WERI-Rb-1 (cell line): ENCODE data around the gene PTPRB.
A peak's percentile ranks its signal among the peaks of the same experiment; 100 is the strongest.

Experiments used
- DNase-seq: peaks from one replicate; pipeline ENCODE4 v3.0.0-alpha.2; 2020
- H3K27ac ChIP-seq: fragments of 250-450 bp; sonication (Bioruptor Pico); 2 replicates; pipeline ENCODE4 v1.5.1; 2020; ENCODE audit warnings: mild to moderate bottlenecking, moderate library complexity
- H3K27me3 ChIP-seq: fragments of 250-450 bp; sonication (Bioruptor Pico); 2 replicates; pipeline ENCODE4 v1.5.1; 2021; ENCODE audit warnings: mild to moderate bottlenecking, low read depth, moderate library complexity; ENCODE audit not compliant: insufficient read depth, severe bottlenecking
- H3K36me3 ChIP-seq: fragments of 250-450 bp; sonication (Bioruptor Pico); 2 replicates; pipeline ENCODE4 v1.5.1; 2020; ENCODE audit warnings: mild to moderate bottlenecking, moderate library complexity
- H3K4me3 ChIP-seq: 2 replicates; pipeline ENCODE4 v1.5.1; 2011; ENCODE audit warnings: low read depth, mild to moderate bottlenecking, control low read depth, low read length
- H3K9me3 ChIP-seq: fragments of 250-450 bp; sonication (Bioruptor Pico); 2 replicates; pipeline ENCODE4 v1.5.1; 2021; ENCODE audit warnings: mild to moderate bottlenecking, moderate library complexity; ENCODE audit not compliant: severe bottlenecking
- CTCF ChIP-seq: IDR thresholded peaks from 2 replicates; pipeline ENCODE4 v1.5.1; 2011; ENCODE audit warnings: low read depth, mild to moderate bottlenecking, control low read depth, inconsistent platforms, low read length

The PTPRB gene

GRCh38 chr12:70550180-70550577 is 87.0 kb downstream of the PTPRB start:
- no peaks in the 10 kb centered on the region for H3K36me3 ChIP-seq
- DNase-seq = no peak
- no peaks in the 10 kb centered on the region for H3K27me3 ChIP-seq
- no peak for TF ChIP-seq CTCF
- H3K27ac ChIP-seq = no peak overlapping the region
- no peaks in the 10 kb centered on the region for H3K9me3 ChIP-seq
- no peak overlapping the region for H3K4me3 ChIP-seq

GRCh38 chr12:70549340-70550179 is 87.7 kb downstream of the PTPRB start:
- no peak overlapping the region for H3K4me3 ChIP-seq
- no peaks in the 10 kb centered on the region for H3K9me3 ChIP-seq
- no peaks in the 10 kb centered on the region for H3K27me3 ChIP-seq
- H3K27ac ChIP-seq = no peak overlapping the region
- no peak for DNase-seq
- H3K36me3 ChIP-seq = no peaks in the 10 kb centered on the region
- no peak for TF ChIP-seq CTCF

GRCh38 chr12:70543444-70543843 is 93.8 kb downstream of the PTPRB start:
- peak; percentile 22 for DNase-seq
- no peaks in the 10 kb centered on the region for H3K9me3 ChIP-seq
- no peak for TF ChIP-seq CTCF
- H3K27ac ChIP-seq = no peak overlapping the region
- no peaks in the 10 kb centered on the region for H3K27me3 ChIP-seq
- H3K36me3 ChIP-seq = no peaks in the 10 kb centered on the region
- H3K4me3 ChIP-seq = no peak overlapping the region

- no peak for DNase-seq
- Histone ChIP-seq H3K27ac (no peak overlapping the region), H3K9me3 (no peaks in the 10 kb centered on the region), H3K36me3 (no peaks in the 10 kb centered on the region), H3K4me3 (no peak overlapping the region), H3K27me3 (no peaks in the 10 kb centered on the region)
- no peak for TF ChIP-seq CTCF
Observed at GRCh38 chr12:70540996-70541395, 96.2 kb downstream of the PTPRB start.

GRCh38 chr12:70536650-70537049 is 100.6 kb downstream of the PTPRB start:
- Histone ChIP-seq H3K36me3 (no peaks in the 10 kb centered on the region), H3K9me3 (no peaks in the 10 kb centered on the region), H3K4me3 (no peak overlapping the region), H3K27ac (no peak overlapping the region), H3K27me3 (no peaks in the 10 kb centered on the region)
- no peak for TF ChIP-seq CTCF
- DNase-seq = no peak
